ENCODE data around the gene CLIP1. TPM values are rescaled to one million over a fixed set of nuclear protein-coding genes. Genes with fewer than 3 reads are reported as not detected.

The CLIP1 gene
- total and polyA plus RNA-seq, 5 donors from 2014 or later, result 17.1 to 99.8 (median 18.8) TPM

GRCh38 chr12:122350141-122350848 lies 72.2 kb downstream of the CLIP1 start:
- Histone ChIP-seq H3K9me3 (ENCODE audit: control insufficient read depth in 2 of 2, low read length in 2 of 2) (no peaks in the 10 kb centered on the region), H3K27me3 (ENCODE audit: control insufficient read depth, insufficient read depth, low read length) (no peaks in the 10 kb centered on the region), H3K27ac (ENCODE audit: insufficient read depth, low read length, poor library complexity, severe bottlenecking) (no peak overlapping the region), H3K36me3 (ENCODE audit: control insufficient read depth, insufficient read depth, low read length) (peaks cover 48% of the 10 kb centered on the region), H3K4me3 (ENCODE audit: low read depth, low read length) (no peak overlapping the region), H3K4me1 (ENCODE audit: control insufficient read depth, insufficient read depth, low read length, poor library complexity, severe bottlenecking) (no peaks in the 10 kb centered on the region)
- H3K27me3 Mint-ChIP-seq, result no peaks in the 10 kb centered on the region
- ATAC-seq (ENCODE audit: low read depth in 2 of 2) (no peak), DNase-seq (no peak)
- no peak overlapping the region for H3K4me3 Mint-ChIP-seq
- no peaks in the 10 kb centered on the region for H3K9me3 Mint-ChIP-seq
- peaks cover 38% of the 10 kb centered on the region for H3K36me3 Mint-ChIP-seq
- H3K27ac Mint-ChIP-seq, result peak overlapping the region in 1 of 3 donors; percentile 23
- H3K4me1 Mint-ChIP-seq, result no peaks in the 10 kb centered on the region

GRCh38 chr12:122349078-122349477 lies 73.4 kb downstream of the CLIP1 start:
- no peak for ATAC-seq (ENCODE audit: low read depth in 2 of 2)
- no peaks in the 10 kb centered on the region for H3K4me1 Mint-ChIP-seq
- H3K4me3 ChIP-seq (ENCODE audit: low read depth, low read length), result no peak overlapping the region
- no peak overlapping the region for H3K4me3 Mint-ChIP-seq
- no peaks in the 10 kb centered on the region for H3K9me3 ChIP-seq (ENCODE audit: control insufficient read depth in 2 of 2, low read length in 2 of 2)
- no peaks in the 10 kb centered on the region for H3K4me1 ChIP-seq (ENCODE audit: control insufficient read depth, insufficient read depth, low read length, poor library complexity, severe bottlenecking)
- H3K27me3 ChIP-seq (ENCODE audit: control insufficient read depth, insufficient read depth, low read length), result no peaks in the 10 kb centered on the region
- H3K27ac ChIP-seq (ENCODE audit: insufficient read depth, low read length, poor library complexity, severe bottlenecking), result no peak overlapping the region
- H3K27ac Mint-ChIP-seq, result no peak overlapping the region
- peaks cover 31% of the 10 kb centered on the region for H3K36me3 Mint-ChIP-seq
- peaks cover 40% of the 10 kb centered on the region for H3K36me3 ChIP-seq (ENCODE audit: control insufficient read depth, insufficient read depth, low read length)
- no peaks in the 10 kb centered on the region for H3K27me3 Mint-ChIP-seq
- no peak for DNase-seq
- H3K9me3 Mint-ChIP-seq, result no peaks in the 10 kb centered on the region

GRCh38 chr12:122348505-122348904 lies 74.0 kb downstream of the CLIP1 start:
- Histone ChIP-seq H3K27me3 (ENCODE audit: control insufficient read depth, insufficient read depth, low read length) (no peaks in the 10 kb centered on the region), H3K4me3 (ENCODE audit: low read depth, low read length) (no peak overlapping the region), H3K4me1 (ENCODE audit: control insufficient read depth, insufficient read depth, low read length, poor library complexity, severe bottlenecking) (no peaks in the 10 kb centered on the region), H3K36me3 (ENCODE audit: control insufficient read depth, insufficient read depth, low read length) (peaks cover 36% of the 10 kb centered on the region), H3K27ac (ENCODE audit: insufficient read depth, low read length, poor library complexity, severe bottlenecking) (no peak overlapping the region), H3K9me3 (ENCODE audit: control insufficient read depth in 2 of 2, low read length in 2 of 2) (no peaks in the 10 kb centered on the region)
- no peak for DNase-seq
- no peaks in the 10 kb centered on the region for H3K9me3 Mint-ChIP-seq
- no peaks in the 10 kb centered on the region for H3K27me3 Mint-ChIP-seq
- no peak overlapping the region for H3K27ac Mint-ChIP-seq
- ATAC-seq (ENCODE audit: low read depth in 2 of 2), result no peak
- H3K4me3 Mint-ChIP-seq, result no peak overlapping the region
- no peaks in the 10 kb centered on the region for H3K4me1 Mint-ChIP-seq
- H3K36me3 Mint-ChIP-seq, result peaks cover 32% of the 10 kb centered on the region

GRCh38 chr12:122346054-122346453 lies 76.4 kb downstream of the CLIP1 start:
- no peaks in the 10 kb centered on the region for H3K9me3 Mint-ChIP-seq
- DNase-seq (no peak), ATAC-seq (ENCODE audit: low read depth in 2 of 2) (no peak)
- Histone ChIP-seq H3K27ac (ENCODE audit: insufficient read depth, low read length, poor library complexity, severe bottlenecking) (no peak overlapping the region), H3K27me3 (ENCODE audit: control insufficient read depth, insufficient read depth, low read length) (no peaks in the 10 kb centered on the region), H3K9me3 (ENCODE audit: control insufficient read depth in 2 of 2, low read length in 2 of 2) (no peaks in the 10 kb centered on the region), H3K36me3 (ENCODE audit: control insufficient read depth, insufficient read depth, low read length) (peaks cover 24% of the 10 kb centered on the region), H3K4me1 (ENCODE audit: control insufficient read depth, insufficient read depth, low read length, poor library complexity, severe bottlenecking) (no peaks in the 10 kb centered on the region), H3K4me3 (ENCODE audit: low read depth, low read length) (no peak overlapping the region)
- H3K36me3 Mint-ChIP-seq, result peaks cover 23% of the 10 kb centered on the region
- H3K27ac Mint-ChIP-seq, result peak overlapping the region in 1 of 3 donors; percentile 49
- H3K27me3 Mint-ChIP-seq, result no peaks in the 10 kb centered on the region
- H3K4me1 Mint-ChIP-seq, result no peaks in the 10 kb centered on the region
- no peak overlapping the region for H3K4me3 Mint-ChIP-seq

- H3K36me3 ChIP-seq (ENCODE audit: control insufficient read depth, insufficient read depth, low read length), result peaks cover 25% of the 10 kb centered on the region
- H3K4me1 ChIP-seq (ENCODE audit: control insufficient read depth, insufficient read depth, low read length, poor library complexity, severe bottlenecking), result no peaks in the 10 kb centered on the region
- no peak overlapping the region for H3K4me3 ChIP-seq (ENCODE audit: low read depth, low read length)
- ATAC-seq (ENCODE audit: low read depth in 2 of 2) (no peak), DNase-seq (no peak)
- Mint-ChIP-seq H3K27me3 (no peaks in the 10 kb centered on the region), H3K9me3 (no peaks in the 10 kb centered on the region), H3K36me3 (peaks cover 21% of the 10 kb centered on the region), H3K4me3 (no peak overlapping the region), H3K4me1 (no peaks in the 10 kb centered on the region), H3K27ac (peak overlapping the region in 1 of 3 donors; percentile 20)
- H3K27me3 ChIP-seq (ENCODE audit: control insufficient read depth, insufficient read depth, low read length), result no peaks in the 10 kb centered on the region
- H3K9me3 ChIP-seq (ENCODE audit: control insufficient read depth in 2 of 2, low read length in 2 of 2), result no peaks in the 10 kb centered on the region
- H3K27ac ChIP-seq (ENCODE audit: insufficient read depth, low read length, poor library complexity, severe bottlenecking), result no peak overlapping the region
Observed at GRCh38 chr12:122345042-122345441, 77.4 kb downstream of the CLIP1 start.

GRCh38 chr12:122336015-122336946 lies 86.2 kb downstream of the CLIP1 start:
- Mint-ChIP-seq H3K4me1 (peaks cover 6 to 11% (median 7%) of the 10 kb centered on the region in 4 donors), H3K27me3 (no peaks in the 10 kb centered on the region), H3K4me3 (no peak overlapping the region), H3K27ac (peak overlapping the region in 2 of 3 donors; percentile 33 to 77), H3K9me3 (no peaks in the 10 kb centered on the region), H3K36me3 (peaks cover 34% of the 10 kb centered on the region)
- no peaks in the 10 kb centered on the region for H3K9me3 ChIP-seq (ENCODE audit: control insufficient read depth in 2 of 2, low read length in 2 of 2)
- peaks cover 4% of the 10 kb centered on the region for H3K4me1 ChIP-seq (ENCODE audit: control insufficient read depth, insufficient read depth, low read length, poor library complexity, severe bottlenecking)
- H3K27me3 ChIP-seq (ENCODE audit: control insufficient read depth, insufficient read depth, low read length), result no peaks in the 10 kb centered on the region
- ATAC-seq (ENCODE audit: low read depth in 2 of 2) (peak in 1 of 2 donors; percentile 39), DNase-seq (peak; percentile 36 to 65 (median 52))
- no peak overlapping the region for H3K27ac ChIP-seq (ENCODE audit: insufficient read depth, low read length, poor library complexity, severe bottlenecking)
- H3K4me3 ChIP-seq (ENCODE audit: low read depth, low read length), result no peak overlapping the region
- peaks cover 38% of the 10 kb centered on the region for H3K36me3 ChIP-seq (ENCODE audit: control insufficient read depth, insufficient read depth, low read length)

- DNase-seq (no peak), ATAC-seq (ENCODE audit: low read depth in 2 of 2) (no peak)
- Mint-ChIP-seq H3K36me3 (peaks cover 22% of the 10 kb centered on the region), H3K4me3 (peak overlapping the region in 1 of 4 donors; percentile 21), H3K4me1 (peaks cover 6 to 11% (median 7%) of the 10 kb centered on the region in 4 donors), H3K27me3 (no peaks in the 10 kb centered on the region), H3K27ac (peak overlapping the region in 1 of 3 donors; percentile 46), H3K9me3 (no peaks in the 10 kb centered on the region)
- peaks cover 32% of the 10 kb centered on the region for H3K36me3 ChIP-seq (ENCODE audit: control insufficient read depth, insufficient read depth, low read length)
- no peak overlapping the region for H3K27ac ChIP-seq (ENCODE audit: insufficient read depth, low read length, poor library complexity, severe bottlenecking)
- H3K4me1 ChIP-seq (ENCODE audit: control insufficient read depth, insufficient read depth, low read length, poor library complexity, severe bottlenecking), result peaks cover 4% of the 10 kb centered on the region
- no peaks in the 10 kb centered on the region for H3K9me3 ChIP-seq (ENCODE audit: control insufficient read depth in 2 of 2, low read length in 2 of 2)
- no peaks in the 10 kb centered on the region for H3K27me3 ChIP-seq (ENCODE audit: control insufficient read depth, insufficient read depth, low read length)
- H3K4me3 ChIP-seq (ENCODE audit: low read depth, low read length), result no peak overlapping the region
Observed at GRCh38 chr12:122333142-122334087, 89.1 kb downstream of the CLIP1 start.

Data from CD4-positive, CD25-positive, alpha-beta regulatory T cell (primary cell).